HUES6 (cell line): ENCODE results near the gene REXO4.
"Not testable (repeated sequence)": the region's sequence is repeated elsewhere in the genome, so short reads cannot be mapped to it uniquely, and the experiment has no call there.

Source experiments
- H3K27ac ChIP-seq: 2 replicates; pipeline ENCODE4 v1.7.0; 2013; ENCODE audit warnings: low read depth, mild to moderate bottlenecking, low read length, inconsistent platforms
- H3K27me3 ChIP-seq: 2 replicates; pipeline ENCODE4 v1.6.1; 2013; ENCODE audit warnings: low read length; ENCODE audit not compliant: control insufficient read depth, insufficient read depth
- H3K36me3 ChIP-seq: 2 replicates; pipeline ENCODE4 v1.6.1; 2013; ENCODE audit warnings: low read length; ENCODE audit not compliant: control insufficient read depth, insufficient read depth
- H3K4me1 ChIP-seq: 2 replicates; pipeline ENCODE4 v1.6.1; 2013; ENCODE audit warnings: low read length; ENCODE audit not compliant: control insufficient read depth, insufficient read depth
- H3K4me3 ChIP-seq: 2 replicates; pipeline ENCODE4 v1.5.1; 2013; ENCODE audit warnings: low read depth, low read length
- H3K9ac ChIP-seq: one replicate; pipeline ENCODE4 v1.6.1; 2013; ENCODE audit warnings: mild to moderate bottlenecking, low read length
- H3K9me3 ChIP-seq: 2 replicates; pipeline ENCODE4 v1.6.1; 2013; ENCODE audit warnings: low read depth, low read length; ENCODE audit not compliant: control insufficient read depth, insufficient read depth

The REXO4 gene

GRCh38 chr9:133458643-133459312 lies 41.0 kb upstream of the REXO4 start:
- H3K27me3 ChIP-seq, result no peaks in the 10 kb centered on the region
- no peak overlapping the region for H3K27ac ChIP-seq
- no peaks in the 10 kb centered on the region for H3K9me3 ChIP-seq
- H3K4me3 ChIP-seq, result peak overlapping the region; percentile 49
- no peaks in the 10 kb centered on the region for H3K36me3 ChIP-seq
- H3K9ac ChIP-seq, result no peak overlapping the region
- peaks cover 24% of the 10 kb centered on the region for H3K4me1 ChIP-seq

- Histone ChIP-seq H3K27me3 (no peaks in the 10 kb centered on the region), H3K27ac (no peak overlapping the region), H3K36me3 (no peaks in the 10 kb centered on the region), H3K9me3 (no peaks in the 10 kb centered on the region), H3K9ac (no peak overlapping the region), H3K4me1 (peaks cover 24% of the 10 kb centered on the region), H3K4me3 (no peak overlapping the region)
Observed at GRCh38 chr9:133457748-133458147, 39.9 kb upstream of the REXO4 start.

GRCh38 chr9:133457233-133457632 lies 39.4 kb upstream of the REXO4 start:
- Histone ChIP-seq H3K9me3 (no peaks in the 10 kb centered on the region), H3K27me3 (no peaks in the 10 kb centered on the region), H3K4me3 (no peak overlapping the region), H3K4me1 (peaks cover 24% of the 10 kb centered on the region), H3K36me3 (no peaks in the 10 kb centered on the region), H3K9ac (no peak overlapping the region), H3K27ac (no peak overlapping the region)

GRCh38 chr9:133456409-133456808 lies 38.6 kb upstream of the REXO4 start:
- no peaks in the 10 kb centered on the region for H3K36me3 ChIP-seq
- H3K27ac ChIP-seq, result no peak overlapping the region
- H3K9me3 ChIP-seq, result no peaks in the 10 kb centered on the region
- H3K4me3 ChIP-seq, result no peak overlapping the region
- no peak overlapping the region for H3K9ac ChIP-seq
- H3K4me1 ChIP-seq, result peaks cover 24% of the 10 kb centered on the region
- H3K27me3 ChIP-seq, result no peaks in the 10 kb centered on the region

- no peak overlapping the region for H3K9ac ChIP-seq
Observed at GRCh38 chr9:133455936-133456335, 38.1 kb upstream of the REXO4 start.

GRCh38 chr9:133454943-133455673 lies 37.3 kb upstream of the REXO4 start:
- Histone ChIP-seq H3K27me3 (no peaks in the 10 kb centered on the region), H3K4me1 (peaks cover 14% of the 10 kb centered on the region), H3K36me3 (no peaks in the 10 kb centered on the region), H3K9me3 (no peaks in the 10 kb centered on the region), H3K27ac (no peak overlapping the region), H3K4me3 (no peak overlapping the region), H3K9ac (no peak overlapping the region)

More at GRCh38 chr9:133455936-133456335, 38.1 kb upstream of the REXO4 start:
- Histone ChIP-seq H3K27me3 (no peaks in the 10 kb centered on the region), H3K4me3 (no peak overlapping the region), H3K27ac (no peak overlapping the region), H3K9me3 (no peaks in the 10 kb centered on the region), H3K36me3 (no peaks in the 10 kb centered on the region), H3K4me1 (peaks cover 19% of the 10 kb centered on the region)

GRCh38 chr9:133454325-133454724 lies 36.5 kb upstream of the REXO4 start:
- Histone ChIP-seq H3K27me3 (no peaks in the 10 kb centered on the region), H3K9ac (no peak overlapping the region), H3K4me3 (no peak overlapping the region), H3K4me1 (peaks cover 14% of the 10 kb centered on the region), H3K9me3 (no peaks in the 10 kb centered on the region), H3K27ac (no peak overlapping the region), H3K36me3 (no peaks in the 10 kb centered on the region)

- Histone ChIP-seq H3K4me1 (peaks cover 8% of the 10 kb centered on the region), H3K27me3 (no peaks in the 10 kb centered on the region), H3K27ac (no peak overlapping the region), H3K9ac (no peak overlapping the region), H3K9me3 (no peaks in the 10 kb centered on the region), H3K36me3 (no peaks in the 10 kb centered on the region), H3K4me3 (no peak overlapping the region)
Observed at GRCh38 chr9:133453651-133454050, 35.8 kb upstream of the REXO4 start.

- Histone ChIP-seq H3K9me3 (no peaks in the 10 kb centered on the region), H3K36me3 (no peaks in the 10 kb centered on the region), H3K27ac (no peak overlapping the region), H3K9ac (no peak overlapping the region), H3K4me1 (peaks cover 7% of the 10 kb centered on the region; the same call in 1 of the 2 replicates), H3K27me3 (no peaks in the 10 kb centered on the region), H3K4me3 (no peak overlapping the region)
Observed at GRCh38 chr9:133452562-133452961, 34.8 kb upstream of the REXO4 start.

- not testable (repeated sequence) for H3K27me3 ChIP-seq, H3K9ac ChIP-seq, H3K9me3 ChIP-seq, H3K27ac ChIP-seq, H3K4me3 ChIP-seq, H3K36me3 ChIP-seq, H3K4me1 ChIP-seq
Observed at GRCh38 chr9:133451865-133452264, 34.1 kb upstream of the REXO4 start.

- Histone ChIP-seq H3K4me1 (no peaks in the 10 kb centered on the region), H3K27me3 (no peaks in the 10 kb centered on the region), H3K36me3 (no peaks in the 10 kb centered on the region), H3K9me3 (no peaks in the 10 kb centered on the region), H3K27ac (no peak overlapping the region), H3K9ac (no peak overlapping the region), H3K4me3 (no peak overlapping the region)
Observed at GRCh38 chr9:133449760-133450159, 31.9 kb upstream of the REXO4 start.
